ENCODE measurements around the gene KCNT2. TPM values are rescaled to one million over a fixed set of nuclear protein-coding genes. Genes with fewer than 3 reads are reported as not detected.

KCNT2 gene
- total and polyA plus RNA-seq, 10 donors, result 0.04 to 1.2 (median 0.99) TPM

DNA sequence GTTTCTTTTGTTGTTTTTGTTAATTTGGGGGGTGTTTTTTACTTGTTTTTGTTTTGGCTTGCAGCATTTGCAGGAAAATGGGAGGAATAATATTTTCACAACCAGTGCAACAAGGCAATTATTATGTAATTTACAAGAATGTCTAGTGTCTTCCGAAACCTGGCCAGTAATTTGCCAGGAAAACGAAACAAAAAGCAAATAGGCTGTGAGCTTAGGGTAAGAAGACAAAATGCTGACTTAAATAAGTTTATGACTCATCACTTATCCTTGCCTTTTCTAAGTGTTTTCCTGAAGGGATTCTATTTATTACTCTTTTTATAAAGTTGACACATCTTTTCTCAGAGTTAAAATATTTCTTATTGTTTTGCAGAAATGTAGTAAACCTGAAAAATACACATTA, 49.8 kb downstream of the KCNT2 start:
- 36 to 61% (median 53%) methylated on average over 2 of the region's 2 CpGs for WGBS, 5 donors
- peak overlapping the region in 3 of 8 donors; percentile 10 to 19 (median 11) for H3K27ac ChIP-seq
- no peak for DNase-seq

DNA sequence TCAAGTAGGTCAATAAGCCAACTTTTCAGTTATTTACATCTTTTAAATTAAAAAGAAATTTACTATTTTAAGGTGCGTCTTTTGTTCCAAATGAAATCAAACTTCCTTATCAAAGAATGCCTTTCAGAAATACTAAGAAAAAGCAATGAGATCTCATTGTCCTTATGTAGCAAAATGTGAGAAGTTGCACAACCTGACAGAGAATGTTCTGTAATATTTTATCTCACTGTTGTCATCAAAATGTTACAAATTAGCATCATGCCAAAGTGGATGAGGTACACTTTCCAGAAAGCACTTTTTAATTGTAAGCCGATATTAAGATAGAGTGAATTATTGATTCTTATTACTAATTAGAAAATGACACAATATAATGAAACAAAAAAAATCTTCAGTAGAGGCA, 50.4 kb downstream of the KCNT2 start:
- Histone ChIP-seq H3K27me3 (replicated peaks in 1 of 7) (no peaks in the 10 kb centered on the region), H3K27ac (peak overlapping the region in 2 of 8 donors; percentile 10 to 19), H3K4me3 (no peak overlapping the region), H3K4me1 (peaks cover 0 to 8% (median 0%) of the 10 kb centered on the region in 6 donors), H3K36me3 (no peaks in the 10 kb centered on the region), H3K9me3 (peaks cover 0 to 21% (median 12%) of the 10 kb centered on the region in 8 donors)
- intact Hi-C loops (cut with DNase I; ENCODE audit: low total_unique reads), result no loop called here
- TF ChIP-seq POLR2AphosphoS5 (IDR thresholded peaks at IDR 0.05) (no peak), POLR2A (IDR thresholded peaks at IDR 0.05) (no peak)
- TF ChIP-seq, protein P1, sequence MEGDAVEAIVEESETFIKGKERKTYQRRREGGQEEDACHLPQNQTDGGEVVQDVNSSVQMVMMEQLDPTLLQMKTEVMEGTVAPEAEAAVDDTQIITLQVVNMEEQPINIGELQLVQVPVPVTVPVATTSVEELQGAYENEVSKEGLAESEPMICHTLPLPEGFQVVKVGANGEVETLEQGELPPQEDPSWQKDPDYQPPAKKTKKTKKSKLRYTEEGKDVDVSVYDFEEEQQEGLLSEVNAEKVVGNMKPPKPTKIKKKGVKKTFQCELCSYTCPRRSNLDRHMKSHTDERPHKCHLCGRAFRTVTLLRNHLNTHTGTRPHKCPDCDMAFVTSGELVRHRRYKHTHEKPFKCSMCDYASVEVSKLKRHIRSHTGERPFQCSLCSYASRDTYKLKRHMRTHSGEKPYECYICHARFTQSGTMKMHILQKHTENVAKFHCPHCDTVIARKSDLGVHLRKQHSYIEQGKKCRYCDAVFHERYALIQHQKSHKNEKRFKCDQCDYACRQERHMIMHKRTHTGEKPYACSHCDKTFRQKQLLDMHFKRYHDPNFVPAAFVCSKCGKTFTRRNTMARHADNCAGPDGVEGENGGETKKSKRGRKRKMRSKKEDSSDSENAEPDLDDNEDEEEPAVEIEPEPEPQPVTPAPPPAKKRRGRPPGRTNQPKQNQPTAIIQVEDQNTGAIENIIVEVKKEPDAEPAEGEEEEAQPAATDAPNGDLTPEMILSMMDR (IDR thresholded peaks at IDR 0.05 in 8 of 11, conservative IDR thresholded peaks at IDR 0.05 in 3 of 11), result no peak
- WGBS, 5 donors, result 83 to 91% (median 88%) methylated on average over 2 of the region's 2 CpGs
- no peak for DNase-seq

More for the DNA sequence above, 49.8 kb downstream of the KCNT2 start:
- H3K9me3 ChIP-seq, result peaks cover 0 to 24% (median 16%) of the 10 kb centered on the region in 8 donors
- intact Hi-C loops (cut with DNase I; ENCODE audit: low total_unique reads), result no loop called here
- no peaks in the 10 kb centered on the region for H3K36me3 ChIP-seq
- peak overlapping the region in 2 of 8 donors; percentile 25 to 34 for H3K4me3 ChIP-seq
- no peaks in the 10 kb centered on the region for H3K27me3 ChIP-seq (replicated peaks in 1 of 7)
- TF ChIP-seq, protein P1 (IDR thresholded peaks at IDR 0.05 in 8 of 11, conservative IDR thresholded peaks at IDR 0.05 in 3 of 11), result no peak
- TF ChIP-seq POLR2A (IDR thresholded peaks at IDR 0.05) (no peak), POLR2AphosphoS5 (IDR thresholded peaks at IDR 0.05) (no peak)
- peaks cover 0 to 8% (median 0%) of the 10 kb centered on the region in 6 donors for H3K4me1 ChIP-seq

DNA sequence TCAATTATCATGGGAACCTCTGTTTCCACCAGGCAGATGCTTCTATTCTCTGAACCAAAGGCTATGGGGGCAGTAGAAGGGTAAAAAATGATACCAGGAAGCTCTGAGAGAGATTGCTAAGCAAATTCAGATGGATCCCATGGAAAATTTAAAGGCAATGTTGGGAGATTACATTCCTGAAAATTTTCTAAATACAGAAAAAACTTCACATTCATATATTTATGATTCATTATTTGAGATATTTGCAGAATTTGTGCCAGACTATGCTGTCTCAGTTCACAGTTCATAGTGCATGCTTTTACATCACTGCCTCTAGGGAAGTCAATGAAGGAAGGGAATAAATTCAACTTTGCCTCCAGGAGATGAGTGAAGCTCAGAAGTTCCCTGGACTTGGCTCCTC, 57.5 kb downstream of the KCNT2 start:
- intact Hi-C loops (cut with DNase I; ENCODE audit: low total_unique reads), result no loop called here
- H3K27me3 ChIP-seq (replicated peaks in 1 of 7), result no peaks in the 10 kb centered on the region
- no peaks in the 10 kb centered on the region for H3K36me3 ChIP-seq
- DNase-seq, result no peak
- H3K4me1 ChIP-seq, result no peaks in the 10 kb centered on the region
- no peak overlapping the region for H3K4me3 ChIP-seq
- peaks cover 0 to 17% (median 3%) of the 10 kb centered on the region in 8 donors for H3K9me3 ChIP-seq
- TF ChIP-seq POLR2A (IDR thresholded peaks at IDR 0.05) (no peak), POLR2AphosphoS5 (IDR thresholded peaks at IDR 0.05) (no peak)
- TF ChIP-seq, protein P1 (IDR thresholded peaks at IDR 0.05 in 8 of 11, conservative IDR thresholded peaks at IDR 0.05 in 3 of 11), result no peak
- H3K27ac ChIP-seq, result no peak overlapping the region

DNA sequence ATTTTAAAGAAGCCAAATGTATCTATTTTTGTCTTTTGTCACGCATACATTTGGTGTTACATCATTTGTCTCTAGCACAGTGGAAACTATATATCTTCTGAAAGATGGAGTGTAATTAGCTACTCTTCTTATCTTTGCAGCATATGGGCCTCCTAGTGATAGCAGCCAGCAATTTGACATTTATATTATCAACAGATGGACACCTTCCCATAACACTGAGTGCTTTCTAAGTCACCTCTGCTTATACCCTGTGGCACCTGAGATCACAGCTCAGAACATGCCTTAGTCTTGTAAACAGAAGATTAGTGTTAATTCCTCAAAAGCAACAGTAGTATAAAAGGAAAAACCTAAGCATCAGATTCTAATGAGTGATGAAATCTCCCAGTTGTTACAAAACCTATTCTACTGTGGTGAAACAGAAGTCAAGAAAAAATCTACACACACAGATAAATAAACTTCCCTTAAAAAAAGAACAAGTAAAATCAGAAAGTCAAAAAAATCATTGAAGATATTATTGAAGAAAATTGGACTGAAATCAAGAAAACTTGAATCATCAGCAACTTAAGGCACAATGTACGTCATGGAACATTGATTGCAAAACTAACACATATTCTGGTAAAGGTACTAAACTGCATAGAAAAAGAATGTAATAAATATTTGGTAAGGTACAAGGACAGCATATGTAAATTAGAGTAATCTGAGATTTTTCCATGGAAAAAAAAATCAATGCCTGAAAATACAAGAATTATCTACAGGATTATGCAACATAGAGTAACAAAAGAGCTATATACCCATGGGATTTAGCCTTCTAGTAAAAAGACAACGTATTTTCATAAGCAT, 61.7 kb downstream of the KCNT2 start:
- WGBS, 5 donors, result 65 to 89% (median 81%) methylated on average over 3 of the region's 3 CpGs
- no peak for DNase-seq
- H3K9me3 ChIP-seq, result no peaks in the 10 kb centered on the region
- H3K4me1 ChIP-seq, result no peaks in the 10 kb centered on the region
- intact Hi-C loops (cut with DNase I; ENCODE audit: low total_unique reads), result no loop called here
- no peaks in the 10 kb centered on the region for H3K27me3 ChIP-seq (replicated peaks in 1 of 7)
- TF ChIP-seq, protein P1 (IDR thresholded peaks at IDR 0.05 in 8 of 11, conservative IDR thresholded peaks at IDR 0.05 in 3 of 11), result no peak
- TF ChIP-seq POLR2A (IDR thresholded peaks at IDR 0.05) (no peak), POLR2AphosphoS5 (IDR thresholded peaks at IDR 0.05) (no peak)
- H3K4me3 ChIP-seq, result no peak overlapping the region
- no peak overlapping the region for H3K27ac ChIP-seq
- H3K36me3 ChIP-seq, result no peaks in the 10 kb centered on the region

All from spleen (tissue), 11 donors.